SKM-1 treated with dmso at 0.1 percent for 144 hours (cell line): Measurements from ENCODE around the gene FDCSP.
"Not testable (repeated sequence)": the region's sequence is repeated elsewhere in the genome, so short reads cannot be mapped to it uniquely, and the experiment has no call there.

ENCODE experiments used
- DNase-seq: peaks from one replicate; lab custom pipeline; 2025; ENCODE audit not compliant: unreplicated experiment; lab: John Stamatoyannopoulos, UW

FDCSP gene

DNA sequence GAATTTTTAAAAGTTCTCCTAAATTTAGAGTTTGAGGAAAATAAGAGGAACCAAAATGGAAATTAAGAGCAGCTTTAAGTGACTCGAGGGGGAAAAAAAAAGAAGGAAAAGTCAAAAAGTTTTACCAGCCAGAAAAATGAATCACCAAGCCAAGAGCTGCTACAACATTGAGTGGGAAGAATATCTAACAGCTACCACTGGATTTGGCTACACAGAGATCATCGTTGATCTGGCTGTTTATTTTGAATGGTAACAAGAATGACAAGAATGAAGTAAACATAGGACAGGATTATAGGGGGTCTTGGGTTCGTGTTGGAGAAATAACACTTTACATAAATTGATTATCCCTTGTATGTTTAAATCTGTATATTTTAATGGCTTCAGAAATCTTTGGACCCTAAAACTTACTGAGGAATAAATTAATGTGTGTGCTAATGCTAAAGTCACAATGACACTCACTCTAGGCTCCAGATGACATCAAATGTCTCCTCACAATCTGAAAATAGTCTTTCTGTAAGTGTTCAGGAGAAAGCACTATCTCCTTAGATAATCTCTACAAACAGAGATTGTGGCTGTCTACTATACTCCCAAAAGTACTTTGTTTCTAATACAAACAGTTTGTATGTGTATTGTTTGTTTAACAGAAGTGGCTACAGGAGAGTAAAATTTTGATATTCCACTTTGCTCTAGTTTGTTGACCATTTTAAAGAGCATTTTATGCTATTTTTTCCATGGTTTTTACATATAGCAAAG lies 13.4 kb downstream of the FDCSP start:
- DNase-seq, result no peak

DNA sequence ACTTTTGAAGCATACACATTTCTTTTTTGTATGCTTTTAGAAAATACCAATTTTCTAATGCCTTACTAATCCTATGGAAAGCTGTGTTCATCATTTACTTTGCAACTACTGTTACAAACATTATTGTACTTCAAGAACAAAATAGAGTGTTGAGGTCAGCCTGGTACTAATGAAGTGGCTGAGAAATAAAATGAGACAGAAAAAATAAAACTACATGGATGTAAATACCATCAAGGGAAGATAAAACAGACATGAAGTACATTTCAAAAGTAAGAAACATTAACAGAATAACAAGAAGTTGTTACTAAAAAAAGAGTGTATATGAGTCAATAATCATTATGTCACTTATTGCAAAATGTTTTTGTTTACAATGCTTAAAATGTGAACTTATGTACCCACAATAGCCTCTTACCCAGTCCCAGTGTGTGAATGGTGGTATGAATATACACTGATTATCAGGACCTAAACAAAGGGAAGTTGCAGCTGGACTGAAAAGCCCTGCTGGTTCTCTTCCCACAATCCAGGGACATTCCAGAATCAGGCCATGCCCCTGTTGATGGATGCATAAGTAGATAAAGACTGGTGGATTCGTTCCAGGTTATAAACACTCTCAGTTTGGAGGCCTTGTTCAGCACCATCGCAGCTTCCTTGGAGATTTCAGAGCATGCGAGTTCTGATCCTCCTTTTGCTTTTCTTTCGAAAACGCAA lies 14.1 kb downstream of the FDCSP start:
- no peak for DNase-seq

DNA sequence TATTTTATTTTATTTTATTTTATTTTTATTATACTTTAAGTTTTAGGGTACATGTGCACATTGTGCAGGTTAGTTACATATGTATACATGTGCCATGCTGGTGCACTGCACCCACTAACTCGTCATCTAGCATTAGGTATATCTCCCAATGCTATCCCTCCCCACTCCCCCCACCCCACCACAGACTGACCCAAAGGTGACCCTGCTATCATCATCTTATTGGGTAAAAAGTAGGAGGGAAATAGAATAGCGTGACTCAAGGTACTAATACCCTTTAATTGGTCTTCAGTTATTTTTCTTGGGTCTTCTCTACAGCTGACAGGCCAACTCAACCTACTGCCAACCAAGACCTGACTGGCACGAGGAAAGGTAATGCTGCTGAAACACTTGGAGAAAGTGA lies 16.4 kb downstream of the FDCSP start, which contains the start of gene CSN3:
CSN3 (plus strand) TSS at position 301 of the 400 bp plus-strand sequence. CDS start 2,223 bp downstream, outside the sequence.
- not testable (repeated sequence) for DNase-seq

- DNase-seq, result no peak
Observed at GRCh38 chr4:70243091-70243490, 17.2 kb downstream of the FDCSP start.

DNA sequence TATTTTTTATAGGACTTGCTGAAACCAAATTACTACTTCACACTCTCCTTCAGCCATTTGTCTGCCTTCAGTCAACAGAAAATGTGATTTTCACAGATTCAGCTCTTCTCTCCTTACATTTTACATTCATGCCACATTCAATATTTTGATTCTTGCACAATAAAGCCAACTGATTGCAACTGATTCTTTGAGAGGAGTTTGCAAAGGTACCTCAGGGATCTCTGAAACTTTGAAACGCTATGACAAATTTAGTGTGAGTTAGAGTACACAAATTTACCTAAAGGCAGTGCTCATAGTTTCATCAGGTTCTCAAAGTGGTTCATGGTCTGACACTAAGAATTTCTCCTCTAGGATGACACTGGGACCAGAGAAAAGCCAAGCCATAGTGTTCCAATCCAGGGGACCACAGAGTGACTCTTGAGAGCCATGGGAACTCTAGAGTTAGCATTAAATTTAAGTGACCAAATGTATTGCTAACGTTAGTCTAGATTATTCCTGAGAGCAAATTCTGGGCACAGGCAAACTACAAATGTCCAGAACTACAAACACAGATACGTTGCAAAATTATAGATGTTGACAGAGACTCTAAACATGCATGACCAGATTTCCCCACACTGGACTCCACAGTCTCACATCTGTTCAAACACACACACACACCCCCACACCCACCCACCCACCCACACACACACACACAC lies 25.5 kb downstream of the FDCSP start:
- no peak for DNase-seq

DNA sequence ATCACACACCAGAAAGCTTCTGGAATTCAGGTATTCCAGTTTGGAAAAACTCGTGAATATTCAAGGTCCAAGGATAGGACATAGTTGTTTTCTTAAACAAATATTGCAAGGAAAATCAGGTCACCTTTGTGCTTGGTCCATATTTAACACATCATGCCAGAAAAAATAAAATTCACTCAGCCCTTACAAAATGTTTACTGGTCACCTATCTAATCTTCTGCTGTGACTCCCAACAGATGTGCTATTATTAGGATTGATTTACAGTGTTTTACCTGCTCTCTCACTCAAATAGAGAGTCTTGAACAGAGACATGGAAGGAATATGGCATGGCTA lies 26.0 kb downstream of the FDCSP start:
- no peak for DNase-seq

DNA sequence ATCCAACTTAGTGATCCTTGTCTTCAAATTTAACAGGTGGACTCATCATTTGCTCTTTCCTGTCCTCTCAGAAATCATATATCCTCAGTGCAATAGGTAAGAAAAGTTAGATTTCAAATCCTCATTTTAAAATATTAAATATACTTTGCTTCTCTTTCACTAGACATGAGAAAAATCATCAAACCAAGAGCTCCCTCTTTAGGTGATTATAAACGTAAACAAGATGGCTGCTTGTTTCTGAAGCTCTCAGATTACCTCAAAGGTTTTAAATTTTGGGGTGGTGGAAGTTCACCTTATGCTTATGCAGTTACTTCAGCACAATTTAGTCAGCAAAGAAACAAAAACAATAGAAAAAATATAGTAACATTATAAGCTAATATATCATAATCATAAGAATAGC lies 43.8 kb downstream of the FDCSP start:
- no peak for DNase-seq

DNA sequence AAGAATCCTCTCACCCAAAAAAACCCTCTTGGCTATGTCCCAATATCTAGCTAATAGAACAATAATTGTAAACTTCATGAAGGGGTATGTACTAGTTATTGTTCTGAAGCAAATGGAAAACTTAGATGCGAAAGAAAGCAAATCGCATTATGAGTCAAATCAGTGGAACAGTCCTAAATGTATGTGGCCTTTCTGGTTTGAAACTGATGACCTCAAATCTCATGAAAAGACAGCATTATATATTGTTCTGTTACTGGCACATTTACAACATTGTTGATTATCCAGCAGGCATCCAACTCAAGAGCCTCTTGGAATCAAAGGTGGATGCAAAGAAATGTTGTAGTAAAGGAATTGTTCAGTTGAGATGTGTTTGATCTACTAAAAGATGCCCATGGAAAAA lies 51.2 kb downstream of the FDCSP start:
- DNase-seq, result no peak

- DNase-seq, result no peak
Observed at GRCh38 chr4:70280567-70280966, 54.6 kb downstream of the FDCSP start.
